ENCODE data around the gene DOCK10.

DOCK10 gene

DNA sequence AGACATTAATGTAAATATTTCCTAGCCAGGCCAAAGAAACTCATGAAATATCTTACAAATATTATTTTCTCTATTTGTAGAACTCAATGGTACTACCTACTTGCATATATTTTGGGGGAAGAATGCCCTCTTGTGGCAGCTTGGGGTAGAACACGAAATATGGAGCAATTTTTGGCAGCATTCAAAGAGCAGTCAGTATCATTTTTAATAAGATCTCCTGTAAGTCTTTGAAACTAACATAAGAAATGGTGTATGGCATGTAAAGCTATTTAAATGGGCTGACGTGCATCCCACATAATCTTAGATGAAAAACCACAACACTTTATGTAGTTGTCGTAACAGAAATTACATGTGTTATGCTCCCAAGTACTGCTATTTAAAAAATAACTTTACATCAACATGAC, 263.8 kb downstream of the DOCK10 start:
- TF ChIP-seq, protein P1, sequence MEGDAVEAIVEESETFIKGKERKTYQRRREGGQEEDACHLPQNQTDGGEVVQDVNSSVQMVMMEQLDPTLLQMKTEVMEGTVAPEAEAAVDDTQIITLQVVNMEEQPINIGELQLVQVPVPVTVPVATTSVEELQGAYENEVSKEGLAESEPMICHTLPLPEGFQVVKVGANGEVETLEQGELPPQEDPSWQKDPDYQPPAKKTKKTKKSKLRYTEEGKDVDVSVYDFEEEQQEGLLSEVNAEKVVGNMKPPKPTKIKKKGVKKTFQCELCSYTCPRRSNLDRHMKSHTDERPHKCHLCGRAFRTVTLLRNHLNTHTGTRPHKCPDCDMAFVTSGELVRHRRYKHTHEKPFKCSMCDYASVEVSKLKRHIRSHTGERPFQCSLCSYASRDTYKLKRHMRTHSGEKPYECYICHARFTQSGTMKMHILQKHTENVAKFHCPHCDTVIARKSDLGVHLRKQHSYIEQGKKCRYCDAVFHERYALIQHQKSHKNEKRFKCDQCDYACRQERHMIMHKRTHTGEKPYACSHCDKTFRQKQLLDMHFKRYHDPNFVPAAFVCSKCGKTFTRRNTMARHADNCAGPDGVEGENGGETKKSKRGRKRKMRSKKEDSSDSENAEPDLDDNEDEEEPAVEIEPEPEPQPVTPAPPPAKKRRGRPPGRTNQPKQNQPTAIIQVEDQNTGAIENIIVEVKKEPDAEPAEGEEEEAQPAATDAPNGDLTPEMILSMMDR (IDR thresholded peaks at IDR 0.05; ENCODE audit: insufficient read depth, low read depth, low read length, missing control alignments): peak; percentile 65
- peak; percentile 74 for DNase-seq (ENCODE audit: low read depth)
- H3K4me3 ChIP-seq (ENCODE audit: low read depth, low read length): no peak overlapping the region

GRCh38 chr2:224777559-224777930, 264.7 kb downstream of the DOCK10 start:
- H3K4me3 ChIP-seq (ENCODE audit: low read depth, low read length): no peak overlapping the region
- DNase-seq (ENCODE audit: low read depth): no peak
- TF ChIP-seq, protein P1 (IDR thresholded peaks at IDR 0.05; ENCODE audit: insufficient read depth, low read depth, low read length, missing control alignments): no peak

DNA sequence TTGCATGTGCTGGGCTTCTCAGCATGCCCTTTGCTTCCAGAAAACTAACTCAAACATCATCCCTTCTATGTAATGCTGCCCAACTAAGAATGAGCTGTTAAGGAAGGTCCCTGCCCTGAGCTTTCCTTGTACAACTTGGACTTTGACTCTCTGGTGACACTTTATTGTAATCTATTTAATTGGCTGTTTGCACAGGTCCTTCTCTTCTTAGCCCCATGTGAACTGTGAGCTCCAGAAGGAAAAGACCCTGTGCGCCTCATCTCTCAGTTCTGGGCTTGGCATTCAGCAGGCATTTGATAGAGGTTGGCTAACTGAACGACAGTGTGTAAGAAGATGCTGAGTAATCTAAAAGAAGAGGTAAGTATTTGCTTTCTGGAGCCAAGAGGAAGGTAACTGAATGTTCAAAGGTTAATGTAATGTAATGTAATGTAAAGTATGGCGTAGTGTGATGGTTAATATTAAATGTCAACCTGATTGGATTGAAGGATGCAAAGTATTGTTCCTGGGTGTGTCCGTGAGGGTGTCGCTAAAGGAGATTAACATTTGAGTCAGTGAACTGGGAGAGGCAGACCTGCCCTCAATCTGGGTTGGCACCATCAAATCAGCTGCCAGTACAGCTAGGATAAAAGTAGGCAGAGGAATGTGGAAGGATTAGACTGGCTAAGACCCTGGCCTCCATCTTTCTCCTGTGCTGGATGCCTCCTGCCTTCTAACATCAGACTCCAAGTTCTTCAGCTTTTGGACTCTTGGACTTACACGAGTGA, 265.3 kb downstream of the DOCK10 start:
- DNase-seq (ENCODE audit: low read depth): no peak
- TF ChIP-seq, protein P1 (IDR thresholded peaks at IDR 0.05; ENCODE audit: insufficient read depth, low read depth, low read length, missing control alignments): no peak
- H3K4me3 ChIP-seq (ENCODE audit: low read depth, low read length): no peak overlapping the region

DNA sequence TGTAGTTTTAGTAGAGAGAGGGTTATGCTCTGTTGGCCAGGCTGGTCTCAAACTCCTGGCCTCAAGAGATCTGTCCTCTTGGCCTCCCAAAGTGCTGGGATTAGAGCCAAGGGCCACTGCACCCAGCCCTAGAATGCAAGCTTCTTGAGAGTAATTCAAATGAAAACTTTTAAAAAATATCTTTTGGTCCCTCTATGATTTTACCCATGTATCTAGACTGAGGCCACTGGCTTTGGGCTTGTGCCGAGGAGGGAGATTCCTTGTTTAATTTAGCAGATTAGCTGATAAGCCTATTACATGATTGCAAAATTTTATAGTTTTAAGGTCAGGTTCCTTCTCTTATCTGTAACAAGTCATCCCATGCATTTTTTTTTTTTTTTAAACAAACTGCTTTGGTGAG, 266.6 kb downstream of the DOCK10 start:
- TF ChIP-seq, protein P1 (IDR thresholded peaks at IDR 0.05; ENCODE audit: insufficient read depth, low read depth, low read length, missing control alignments): no peak
- H3K4me3 ChIP-seq (ENCODE audit: low read depth, low read length): no peak overlapping the region
- DNase-seq (ENCODE audit: low read depth): no peak

DNA sequence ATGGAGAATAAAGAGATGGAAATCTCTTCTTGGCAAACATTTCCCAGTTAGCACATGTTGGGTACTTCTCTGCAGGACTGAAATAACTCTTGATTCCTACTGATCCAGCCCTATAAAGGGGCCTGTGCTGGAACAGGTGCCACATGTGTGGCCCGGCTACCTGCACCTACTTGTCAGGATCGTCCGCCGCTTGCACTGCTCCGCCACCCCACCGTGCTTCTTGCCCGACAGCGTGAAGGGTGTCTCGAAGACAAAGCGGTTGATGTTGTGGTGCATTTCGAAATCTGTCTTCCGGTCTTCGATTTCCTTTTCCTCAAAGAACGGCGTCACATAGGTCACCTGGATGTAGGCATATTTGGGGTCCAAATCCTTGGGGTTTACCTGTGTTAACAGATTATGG, 267.5 kb downstream of the DOCK10 start:
- TF ChIP-seq, protein P1 (IDR thresholded peaks at IDR 0.05; ENCODE audit: insufficient read depth, low read depth, low read length, missing control alignments): no peak
- no peak for DNase-seq (ENCODE audit: low read depth)
- no peak overlapping the region for H3K4me3 ChIP-seq (ENCODE audit: low read depth, low read length)

- TF ChIP-seq, protein P1 (IDR thresholded peaks at IDR 0.05; ENCODE audit: insufficient read depth, low read depth, low read length, missing control alignments): no peak
- H3K4me3 ChIP-seq (ENCODE audit: low read depth, low read length): no peak overlapping the region
- no peak for DNase-seq (ENCODE audit: low read depth)
These were observed 269.8 kb downstream of the DOCK10 start for GRCh38 chr2:224772494-224772893.

- TF ChIP-seq, protein P1 (IDR thresholded peaks at IDR 0.05; ENCODE audit: insufficient read depth, low read depth, low read length, missing control alignments): no peak
- peak; percentile 46 for DNase-seq (ENCODE audit: low read depth)
- H3K4me3 ChIP-seq (ENCODE audit: low read depth, low read length): no peak overlapping the region
These were observed 272.8 kb downstream of the DOCK10 start for GRCh38 chr2:224769489-224769888.
